Body of pancreas (tissue), 4 donors: ENCODE data around the gene TNIK.

Source experiments
- CTCF ChIP-seq, 7 experiments: fragments of 450-650 bp in 4 of 7; fragments of 200-600 bp in 3 of 7; sonication (generic) in 3 of 7; IDR thresholded peaks; one replicate each; pipeline ENCODE4 v1.5.1; 2016 to 2019; ENCODE audit warnings: antibody characterized with exemption in 7 of 7
- POLR2A ChIP-seq, 3 donors: fragments of 450-650 bp; IDR thresholded peaks; one replicate each; pipeline ENCODE4 v1.6.1; 2016; ENCODE audit warnings: antibody characterized with exemption in 3 of 3, mild to moderate bottlenecking in 2 of 3

- no peak for TF ChIP-seq CTCF (IDR thresholded peaks at IDR 0.05)
- TF ChIP-seq POLR2A (IDR thresholded peaks at IDR 0.05): no peak
Observed at GRCh38 chr3:171371354-171371753, 88.9 kb downstream of the TNIK start.
